IMR-90 (cell line): ENCODE results near the gene CASP2. TPM values are rescaled to one million over a fixed set of nuclear protein-coding genes. Genes with fewer than 3 reads are reported as not detected.

Experiments used
- ATAC-seq: fragments of 200-7000 bp; cut with Tn5 transposase; 2 replicates; pipeline ENCODE4 v1.9.1; 2020; ENCODE audit warnings: low read depth, mild to moderate bottlenecking, moderate library complexity
- BruUV-seq: library from RNA; stranded (reverse); fragments of 400-500 nt; replicated peaks from 2 replicates; lab custom pipeline; 2021; lab: Mats Ljungman, UMichigan
- CTCF ChIA-PET: fragments of 300-600 bp; formaldehyde crosslinking; extraction: SDS; loops from one replicate; lab custom pipeline; 2021; ENCODE audit warnings: antibody characterized with exemption; lab: Yijun Ruan, JAX
- POLR2A ChIA-PET: fragments of 300-600 bp; sonication (Branson Sonifier 250); formaldehyde crosslinking; loops from one replicate; lab custom pipeline; 2022; ENCODE audit warnings: antibody characterized with exemption; ENCODE audit not compliant: unreplicated experiment; lab: Charles Lee
- DNase-seq: peaks from one replicate; pipeline ENCODE4 v3.0.0; 2013
- H2AFZ ChIP-seq: replicated peaks from 2 replicates; pipeline ENCODE3; 2013; ENCODE audit warnings: low read length, mild to moderate bottlenecking; ENCODE audit not compliant: poor library complexity
- H2AK5ac ChIP-seq: 2 replicates; pipeline ENCODE4 v1.6.1; 2013; ENCODE audit warnings: low read depth, low read length, inconsistent platforms
- H2AK9ac ChIP-seq: replicated peaks from 2 replicates; pipeline ENCODE3; 2013; ENCODE audit warnings: mild to moderate bottlenecking, low read depth, low read length, moderate library complexity; ENCODE audit not compliant: poor library complexity
- H2BK120ac ChIP-seq: 2 replicates; pipeline ENCODE4 v1.6.1; 2013; ENCODE audit warnings: low read depth, low read length, inconsistent platforms
- H2BK15ac ChIP-seq: 3 replicates; pipeline ENCODE4 v1.6.1; 2013; ENCODE audit warnings: low read depth, low read length, inconsistent platforms
- H2BK20ac ChIP-seq: 2 replicates; pipeline ENCODE4 v1.6.1; 2013; ENCODE audit warnings: low read depth, mild to moderate bottlenecking, inconsistent platforms, low read length, moderate library complexity
- H2BK5ac ChIP-seq: 2 replicates; pipeline ENCODE4 v1.6.1; 2013; ENCODE audit warnings: mild to moderate bottlenecking, low read depth, low read length, inconsistent platforms; ENCODE audit not compliant: poor library complexity, severe bottlenecking
- H3K14ac ChIP-seq: replicated peaks from 2 replicates; pipeline ENCODE4 v1.6.1; 2013; ENCODE audit warnings: low read depth, low read length, inconsistent platforms
- H3K18ac ChIP-seq: 2 replicates; pipeline ENCODE4 v1.6.1; 2013; ENCODE audit warnings: low read depth, low read length, control low read depth
- H3K23ac ChIP-seq: 2 replicates; pipeline ENCODE4 v1.6.1; 2013; ENCODE audit warnings: low read depth, low read length, inconsistent platforms
- H3K27ac ChIP-seq: 2 replicates; pipeline ENCODE4 v1.5.1; 2013; ENCODE audit warnings: mild to moderate bottlenecking, control low read depth, low read length; ENCODE audit not compliant: insufficient read depth
- H3K27me3 ChIP-seq: 2 replicates; pipeline ENCODE4 v1.6.1; 2013; ENCODE audit warnings: low read length; ENCODE audit not compliant: control insufficient read depth, insufficient read depth
- H3K36me3 ChIP-seq: 2 replicates; pipeline ENCODE4 v1.6.1; 2013; ENCODE audit warnings: low read length, mixed read lengths; ENCODE audit not compliant: control insufficient read depth, insufficient read depth
- H3K4ac ChIP-seq: 2 replicates; pipeline ENCODE4 v1.6.1; 2013; ENCODE audit warnings: low read depth, low read length, inconsistent platforms
- H3K4me1 ChIP-seq: 2 replicates; pipeline ENCODE4 v1.6.1; 2013; ENCODE audit warnings: low read length, mixed read lengths; ENCODE audit not compliant: control insufficient read depth, insufficient read depth
- H3K4me2 ChIP-seq: 2 replicates; pipeline ENCODE4 v1.6.1; 2013; ENCODE audit warnings: low read depth, mild to moderate bottlenecking, control low read depth, low read length, moderate library complexity
- H3K4me3 ChIP-seq: 2 replicates; pipeline ENCODE4 v1.5.1; 2013; ENCODE audit warnings: low read depth, mild to moderate bottlenecking, control low read depth, low read length, moderate library complexity; ENCODE audit not compliant: insufficient read depth
- H3K56ac ChIP-seq: 2 replicates; pipeline ENCODE4 v1.6.1; 2013; ENCODE audit warnings: low read length, inconsistent platforms; ENCODE audit not compliant: insufficient read depth; ENCODE audit errors: extremely low read depth
- H3K79me1 ChIP-seq, 2 experiments: 2 replicates each; pipeline ENCODE4 v1.6.1; 2013; ENCODE audit warnings: low read length in 2 of 2, inconsistent platforms in 1 of 2, low read depth in 1 of 2
- H3K9ac ChIP-seq: 2 replicates; pipeline ENCODE4 v1.6.1; 2013; ENCODE audit warnings: low read depth, low read length, control low read depth
- H3K9me1 ChIP-seq: 2 replicates; pipeline ENCODE4 v1.6.1; 2013; ENCODE audit warnings: low read length, inconsistent platforms; ENCODE audit not compliant: insufficient read depth
- H3K9me3 ChIP-seq: 2 replicates; pipeline ENCODE4 v1.6.1; 2013; ENCODE audit warnings: low read length; ENCODE audit not compliant: control insufficient read depth, insufficient read depth
- H4K20me1 ChIP-seq: 2 replicates; pipeline ENCODE4 v1.6.1; 2013; ENCODE audit warnings: low read length, inconsistent platforms; ENCODE audit not compliant: insufficient read depth
- H4K5ac ChIP-seq: 2 replicates; pipeline ENCODE4 v1.6.1; 2013; ENCODE audit warnings: mild to moderate bottlenecking, low read depth, low read length, control low read depth
- H4K8ac ChIP-seq, 2 experiments: 2 replicates each; pipeline ENCODE4 v1.6.1; 2013; ENCODE audit warnings: low read depth in 2 of 2, low read length in 2 of 2, control low read depth in 1 of 2, inconsistent platforms in 1 of 2
- H4K91ac ChIP-seq: 2 replicates; pipeline ENCODE4 v1.6.1; 2013; ENCODE audit warnings: low read depth, low read length, inconsistent platforms; ENCODE audit not compliant: insufficient read depth
- CHD1 ChIP-seq: IDR thresholded peaks from 2 replicates; pipeline ENCODE4 v1.6.1; 2012; ENCODE audit warnings: low read depth, low read length, improper control_type of control experiment
- ELK1 ChIP-seq: fragments of 150-350 bp; IDR thresholded peaks from 2 replicates; pipeline ENCODE4 v1.6.1; 2016; ENCODE audit warnings: low read depth, mild to moderate bottlenecking, low read length, moderate library complexity, borderline replicate concordance
- MAFK ChIP-seq: IDR thresholded peaks from 2 replicates; pipeline ENCODE4 v1.6.1; 2012; ENCODE audit warnings: low read depth, low read length, improper control_type of control experiment
- MAZ ChIP-seq: IDR thresholded peaks from 2 replicates; pipeline ENCODE4 v1.6.1; 2012; ENCODE audit warnings: low read depth, mild to moderate bottlenecking, low read length, improper control_type of control experiment, moderate library complexity, borderline replicate concordance
- MXI1 ChIP-seq: IDR thresholded peaks from 2 replicates; pipeline ENCODE4 v1.6.1; 2012; ENCODE audit warnings: low read depth, mild to moderate bottlenecking, low read length, moderate library complexity, borderline replicate concordance
- NFE2L2 ChIP-seq: fragments of 150-350 bp; IDR thresholded peaks from 2 replicates; pipeline ENCODE4 v1.6.1; 2016; ENCODE audit warnings: low read depth, mild to moderate bottlenecking, low read length
- POLR2A ChIP-seq: IDR thresholded peaks from 2 replicates; pipeline ENCODE4 v1.6.1; 2012; ENCODE audit warnings: mild to moderate bottlenecking, low read depth, low read length
- RAD21 ChIP-seq: IDR thresholded peaks from 2 replicates; pipeline ENCODE4 v1.6.1; 2012; ENCODE audit warnings: low read length, improper control_type of control experiment
- RCOR1 ChIP-seq: IDR thresholded peaks from 2 replicates; pipeline ENCODE4 v1.6.1; 2012; ENCODE audit warnings: mild to moderate bottlenecking, low read length, improper control_type of control experiment; ENCODE audit not compliant: insufficient replicate concordance
- RFX5 ChIP-seq: IDR thresholded peaks from 2 replicates; pipeline ENCODE4 v1.8.0; 2012; ENCODE audit warnings: low read depth, mild to moderate bottlenecking, low read length, moderate library complexity
- SMC3 ChIP-seq: fragments of 150-350 bp; IDR thresholded peaks from 2 replicates; pipeline ENCODE4 v1.6.1; 2016; ENCODE audit warnings: low read depth, mild to moderate bottlenecking, antibody characterized with exemption, low read length, moderate library complexity
- USF2 ChIP-seq: fragments of 150-350 bp; IDR thresholded peaks from 2 replicates; pipeline ENCODE4 v1.6.1; 2017; ENCODE audit warnings: mild to moderate bottlenecking, antibody characterized with exemption, low read length, low read depth
- WGBS, 2 experiments: methylation state at CpG; one replicate each; pipeline versions ENCODE4 v1.1.5 to v1.1.7; 2013; ENCODE audit warnings: missing lambda C conversion rate in 2 of 2; ENCODE audit not compliant: insufficient read length in 1 of 2; ENCODE audit errors: extremely low coverage in 2 of 2; 5-methylcytosine and 5-hydroxymethylcytosine counted together
- dilution Hi-C: fragments of 300-500 bp; cut with HindIII; formaldehyde crosslinking; loops from one replicate; pipeline ENCODE4 v1.14.3; 2018; ENCODE audit warnings: low sequenced_read_pairs; ENCODE audit not compliant: unreplicated experiment
- in situ Hi-C: fragments of 300-500 bp; cut with MboI; formaldehyde crosslinking; loops from 3 replicates; pipeline ENCODE4 v1.14.3; 2019; ENCODE audit warnings: low sequenced_read_pairs, inconsistent platforms, mixed read lengths
- intact Hi-C: fragments of 100-400 bp; cut with micrococcal nuclease; formaldehyde crosslinking; loops from 2 replicates; pipeline ENCODE4 v1.10.0; 2022
- polyA plus RNA-seq, 3 experiments: library from polyadenylated mRNA; depleted of rRNA; stranded (reverse); fragments of >200 nt; gene quantifications; 2 replicates each; pipeline ENCODE4 v1.2.3, GENCODE V29; 2012; ENCODE audit warnings: low replicate concordance in 1 of 3
- total RNA-seq: library from RNA; depleted of rRNA; stranded (reverse); fragments of >200 nt; gene quantifications from 2 replicates; pipeline ENCODE4 v1.2.3, GENCODE V29; 2012

The CASP2 gene
- total and polyA plus RNA-seq, 2 of the 4 experiments (the other 2 are of a cell fraction): 15.4 to 25.6 TPM

GRCh38 chr7:143256325-143256724 lies 31.8 kb upstream of the CASP2 start:
- Histone ChIP-seq H4K20me1 (no peaks in the 10 kb centered on the region), H4K91ac (no peak overlapping the region), H3K23ac (no peak overlapping the region), H3K27me3 (no peaks in the 10 kb centered on the region; the same call in 1 of the 2 replicates), H3K18ac (no peak overlapping the region), H3K4ac (no peak overlapping the region), H3K79me1 (no peaks in the 10 kb centered on the region), H3K27ac (no peak overlapping the region), H3K14ac (no peak overlapping the region), H2BK5ac (no peak overlapping the region), H3K9me3 (no peaks in the 10 kb centered on the region), H4K5ac (no peak overlapping the region), H3K9ac (no peak overlapping the region), H3K4me2 (no peak overlapping the region), H3K9me1 (no peaks in the 10 kb centered on the region), H3K36me3 (no peaks in the 10 kb centered on the region), H4K8ac (no peak overlapping the region), H2AK9ac (no peak overlapping the region), H3K56ac (no peak overlapping the region), H2BK15ac (no peak overlapping the region), H2BK20ac (no peak overlapping the region), H3K4me1 (no peaks in the 10 kb centered on the region; the same call in 1 of the 2 replicates), H2AK5ac (no peak overlapping the region), H3K4me3 (no peak overlapping the region), H2AFZ (no peak overlapping the region), H2BK120ac (no peak overlapping the region)
- ATAC-seq (no peak), DNase-seq (no peak)
- ChIA-PET POLR2A (no interaction called here), CTCF (interaction anchor here (2.5 kb wide), 1 partner anchor 16 kb away, joined by 6 read pairs; no protein-coding TSS in a partner anchor)
- in situ Hi-C loops (no loop called here), dilution Hi-C loops (no loop called here), intact Hi-C loops (loop anchor here (5.0 kb wide), 1 partner anchor 156 kb away; no protein-coding TSS in a partner anchor)
- no peak for TF ChIP-seq MAZ
- no peak for TF ChIP-seq NFE2L2
- no peak for TF ChIP-seq RCOR1
- no peak for TF ChIP-seq USF2
- no peak for TF ChIP-seq ELK1
- TF ChIP-seq POLR2A: no peak
- TF ChIP-seq RAD21: no peak
- TF ChIP-seq SMC3: no peak
- no peak for TF ChIP-seq MAFK
- TF ChIP-seq MXI1: no peak
- TF ChIP-seq CHD1: no peak
- no peak for TF ChIP-seq RFX5
- WGBS, 2 experiments: no CpG with 5 or more reads among the region's 3 CpGs
- BruUV-seq: no TSS peak
